GM19240 (cell line): ENCODE results near the gene ZNF285.
"Not testable (repeated sequence)": the region's sequence is repeated elsewhere in the genome, so short reads cannot be mapped to it uniquely, and the experiment has no call there.

Experiments used
- DNase-seq: peaks from one replicate; pipeline ENCODE4 v3.0.0; 2011; ENCODE audit warnings: low spot score; ENCODE audit not compliant: insufficient read length

The ZNF285 gene

DNA sequence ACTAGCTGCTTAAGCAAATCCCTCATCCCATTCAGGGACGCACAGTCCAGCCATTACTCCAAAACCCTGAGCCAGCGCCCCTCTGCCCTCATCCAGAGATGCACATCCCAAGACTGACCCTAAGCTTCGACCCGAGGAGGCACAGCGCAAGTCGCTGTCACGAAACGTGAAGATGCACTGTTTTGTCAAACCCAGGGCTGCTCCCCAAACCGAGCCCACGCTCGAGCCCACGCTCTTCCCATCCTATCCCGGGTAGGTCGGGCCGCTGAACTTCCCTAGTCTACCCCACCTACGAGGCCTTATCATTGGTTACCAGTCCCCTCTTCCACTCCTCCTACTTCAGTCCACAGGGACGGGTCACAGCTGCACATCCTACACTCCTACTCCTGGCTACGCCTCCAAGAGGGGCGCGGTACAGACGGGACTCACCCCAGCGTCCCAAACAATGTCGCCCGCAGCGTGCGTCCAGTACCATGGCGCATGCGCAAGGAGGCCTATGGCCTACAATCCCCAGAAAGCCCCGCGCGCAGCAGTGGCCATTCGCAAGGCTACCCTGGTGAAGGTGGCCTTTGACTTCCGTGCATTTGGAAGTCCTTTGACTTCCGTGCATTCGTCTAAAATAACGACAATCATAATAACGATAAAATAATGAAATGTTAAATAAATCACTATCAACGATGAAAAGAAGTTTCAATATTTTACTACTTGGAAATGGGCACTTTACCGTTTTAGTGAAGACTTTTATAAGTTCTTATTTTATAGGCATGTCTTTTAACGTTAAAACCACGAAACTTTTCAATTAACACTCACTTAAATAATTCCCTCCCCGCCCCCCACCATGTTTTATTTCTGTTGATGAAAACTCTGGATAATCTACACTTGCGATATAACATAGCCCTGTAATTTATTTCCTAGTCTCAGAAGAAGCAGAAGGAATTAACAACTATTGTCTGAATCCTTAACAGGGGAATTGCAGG lies at the start of gene ZNF285:
Gene ZNF285, minus strand, starts transcription at position 470 of the 977 bp plus-strand sequence. CDS start 4,395 bp downstream, outside the sequence.
- DNase-seq = peak; percentile 76

DNA sequence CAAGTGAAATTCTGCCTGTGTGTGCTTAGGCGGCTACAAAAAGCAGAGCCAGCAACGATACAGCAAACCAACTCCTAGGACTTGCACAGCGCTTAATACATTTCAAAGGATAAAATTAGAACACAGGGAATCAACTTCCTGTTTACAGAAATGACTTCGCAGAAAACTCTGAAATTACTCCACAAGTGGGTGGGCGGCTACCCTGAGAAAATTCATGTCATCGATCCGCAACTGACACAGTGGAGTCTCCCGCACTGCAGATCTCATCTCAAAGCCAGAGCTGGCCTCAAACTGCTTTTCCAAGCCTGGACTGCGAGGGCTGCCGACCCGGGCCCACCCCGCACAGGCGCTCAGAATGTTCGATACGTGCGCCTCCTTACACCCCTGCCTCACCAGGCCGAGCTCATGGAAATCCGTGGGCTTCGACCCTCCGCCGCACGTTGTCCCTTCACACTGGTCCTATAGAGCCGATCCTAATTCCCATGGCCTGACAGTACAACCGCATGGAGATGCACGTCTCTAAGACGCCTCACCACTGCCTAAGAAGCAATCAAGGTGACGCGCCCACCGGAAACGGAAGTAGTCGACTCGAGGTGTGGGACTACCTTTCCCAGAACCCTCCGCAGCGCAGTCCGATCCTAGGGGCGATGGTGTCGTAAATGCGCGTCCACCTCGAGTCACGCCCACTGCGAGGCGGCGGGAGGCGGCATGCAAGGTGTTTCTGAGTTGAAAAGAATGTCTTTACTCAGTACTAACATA lies 46.7 kb upstream of the ZNF285 start, which contains the start of gene ZNF229:
Gene ZNF229, minus strand, starts transcription at position 557 of the 759 bp plus-strand sequence. CDS start 5,625 bp downstream, outside the sequence.
- DNase-seq = peak; percentile 45

DNA sequence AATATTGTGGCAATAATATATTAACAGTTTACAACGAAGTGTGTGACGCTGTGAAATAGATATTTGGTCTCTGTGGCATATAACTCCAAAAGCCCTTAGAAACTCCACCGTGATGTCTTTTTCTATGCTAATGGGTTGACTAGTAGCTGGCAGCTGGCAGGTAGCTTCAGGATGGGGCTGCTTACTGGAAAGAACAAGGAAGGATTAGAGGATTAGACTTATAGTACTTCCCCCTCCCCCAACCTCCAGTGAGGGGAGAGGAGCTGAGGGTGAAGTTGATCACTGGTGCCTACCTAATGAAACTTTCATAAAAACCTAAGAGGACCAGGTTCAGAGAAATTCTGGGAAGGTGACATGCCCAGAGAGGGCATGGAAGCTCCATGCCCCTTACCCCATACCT lies 37.0 kb upstream of the ZNF285 start:
- DNase-seq = no peak

DNA sequence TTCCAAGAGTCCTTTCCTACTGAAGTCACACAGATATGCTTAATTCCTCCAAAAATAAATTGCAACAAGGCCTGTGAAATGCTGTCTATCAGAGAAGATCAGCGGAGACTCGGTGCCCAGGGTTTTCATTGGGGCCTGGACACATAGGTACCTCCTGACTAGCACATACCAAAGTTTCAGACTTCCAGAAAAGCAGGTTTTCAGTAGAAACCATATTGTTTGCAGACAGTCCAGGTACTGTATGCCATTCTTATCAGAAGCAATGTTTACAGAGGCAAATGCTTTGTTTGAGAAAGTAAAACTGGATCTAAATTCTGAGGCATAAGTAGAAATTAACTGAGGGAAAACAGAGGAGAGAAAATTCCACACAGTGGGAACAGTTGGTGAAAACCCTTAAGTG lies 34.0 kb upstream of the ZNF285 start:
- no peak for DNase-seq

DNA sequence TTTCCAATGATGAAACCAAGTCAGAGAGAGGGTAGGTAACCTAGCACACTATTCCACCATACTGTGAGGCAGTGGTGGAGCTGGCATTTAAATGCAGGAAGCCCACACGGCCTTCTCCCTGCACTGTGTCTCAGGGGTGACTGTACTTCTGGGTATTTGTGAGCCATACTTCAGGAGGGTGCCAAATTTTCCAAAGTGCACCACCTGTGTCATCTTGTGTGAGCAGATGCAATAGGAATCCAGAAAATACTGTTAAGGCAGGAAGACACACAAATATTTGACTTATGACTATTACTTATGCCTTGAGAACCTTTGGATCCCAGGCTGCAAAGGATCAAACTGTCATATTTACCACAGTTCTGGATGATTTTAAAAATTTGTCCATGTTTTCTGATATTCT lies 29.5 kb upstream of the ZNF285 start:
- DNase-seq = no peak

DNA sequence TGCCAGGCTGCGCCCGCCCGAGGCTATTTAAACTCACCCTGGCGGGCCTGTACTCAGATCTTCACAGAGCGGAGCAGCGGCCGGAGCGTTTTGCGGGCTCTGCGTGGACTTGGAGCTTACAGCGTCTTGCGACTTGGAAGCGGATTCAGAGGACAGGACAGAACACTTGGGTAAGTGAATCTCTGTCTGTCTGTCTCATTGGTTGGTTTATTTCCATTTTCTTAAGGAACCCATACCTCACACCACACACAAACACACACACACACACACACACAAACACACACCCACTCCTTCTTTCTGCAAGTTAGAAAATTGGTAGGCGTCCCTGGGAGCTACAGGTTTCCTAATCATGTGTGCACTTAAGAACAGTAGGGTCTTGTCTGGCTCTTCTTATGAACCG lies 14.1 kb upstream of the ZNF285 start:
- not testable (repeated sequence) for DNase-seq

DNA sequence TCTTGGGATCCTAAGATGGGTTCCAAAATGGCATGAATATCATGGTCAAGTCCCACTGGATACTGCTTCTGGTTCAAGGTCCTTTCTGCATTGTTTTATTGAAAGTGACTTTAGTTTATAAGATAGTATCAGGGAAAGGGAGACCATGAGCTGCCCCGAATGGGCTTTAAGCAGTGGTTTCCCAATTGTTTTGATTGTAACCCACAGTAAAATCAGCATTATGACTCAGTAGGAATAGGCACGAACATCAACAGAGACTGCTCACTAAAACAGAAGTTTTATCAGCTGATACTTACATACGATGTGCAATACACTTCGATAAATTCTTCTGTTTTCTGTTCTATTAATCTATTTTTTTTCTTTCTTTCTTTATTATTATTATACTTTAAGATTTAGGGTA lies 12.1 kb downstream of the ZNF285 start:
- not testable (repeated sequence) for DNase-seq

DNA sequence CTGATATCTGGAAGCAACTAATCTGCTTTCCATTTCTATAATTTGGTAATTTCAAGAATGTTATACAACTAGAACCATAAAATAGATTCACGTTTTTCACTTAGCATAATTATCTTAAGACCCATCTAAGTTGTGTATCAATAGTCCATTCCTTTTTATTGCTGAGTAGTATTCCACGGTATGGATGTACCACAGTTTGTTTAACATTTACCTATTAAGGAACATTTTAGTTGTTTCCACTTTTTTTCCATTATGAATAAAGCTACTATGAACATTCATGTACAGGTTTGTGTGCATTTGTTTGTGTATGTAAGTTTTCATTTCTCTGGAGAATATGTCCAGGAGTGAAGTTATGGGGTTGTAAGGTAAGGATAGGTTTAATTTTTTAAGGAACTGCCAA lies 26.6 kb downstream of the ZNF285 start:
- DNase-seq = no peak

DNA sequence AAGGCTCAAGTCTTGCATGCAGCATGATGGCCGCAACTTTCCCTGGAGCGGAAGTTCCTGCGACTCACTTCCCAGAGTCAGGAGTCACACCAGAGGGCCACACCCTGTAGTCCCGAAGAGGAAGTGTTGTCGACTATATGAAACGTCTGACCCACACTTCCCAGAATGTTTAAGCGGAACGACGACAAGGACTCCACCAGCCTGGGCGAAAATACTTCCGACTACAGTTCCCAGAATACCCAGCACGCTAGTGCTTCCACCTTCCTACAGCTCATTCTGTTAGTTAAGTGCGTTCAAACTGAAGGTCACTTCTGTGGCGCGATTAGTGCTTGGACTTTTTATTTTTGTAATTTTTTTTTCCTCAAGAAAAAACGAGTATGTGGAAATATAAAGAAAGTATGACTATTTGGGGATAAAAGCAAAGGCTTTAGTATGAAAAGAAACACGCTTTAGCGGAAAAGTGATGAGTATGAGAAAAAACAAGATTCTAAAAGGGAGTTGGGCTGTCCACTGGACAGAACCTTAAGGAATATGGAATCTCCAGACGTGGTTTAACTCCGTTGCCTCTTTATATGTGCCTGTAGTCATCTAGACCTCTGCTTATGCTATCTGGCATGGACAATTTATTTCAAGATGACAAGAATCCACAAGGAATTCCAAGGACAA lies 29.5 kb downstream of the ZNF285 start:
- no peak for DNase-seq

DNA sequence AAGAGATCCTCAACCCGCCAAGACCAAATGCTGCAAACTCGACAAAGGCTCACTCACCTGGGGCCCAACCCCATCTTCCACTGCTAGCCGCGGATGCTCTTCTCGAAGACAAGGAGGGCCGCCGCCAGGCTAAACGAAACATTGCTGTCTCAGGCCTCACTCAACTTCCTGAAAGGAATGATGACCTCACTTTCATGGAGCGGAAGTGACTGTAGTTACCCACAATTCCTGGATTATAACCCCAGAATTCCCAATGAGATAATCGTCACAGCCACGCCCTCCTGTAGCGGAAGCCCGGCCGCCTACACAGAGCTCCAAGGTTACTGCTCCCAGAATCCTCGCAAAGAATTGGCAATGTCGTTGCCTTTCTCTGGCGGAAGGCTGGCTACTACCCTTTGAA lies 34.4 kb downstream of the ZNF285 start:
- no peak for DNase-seq

DNA sequence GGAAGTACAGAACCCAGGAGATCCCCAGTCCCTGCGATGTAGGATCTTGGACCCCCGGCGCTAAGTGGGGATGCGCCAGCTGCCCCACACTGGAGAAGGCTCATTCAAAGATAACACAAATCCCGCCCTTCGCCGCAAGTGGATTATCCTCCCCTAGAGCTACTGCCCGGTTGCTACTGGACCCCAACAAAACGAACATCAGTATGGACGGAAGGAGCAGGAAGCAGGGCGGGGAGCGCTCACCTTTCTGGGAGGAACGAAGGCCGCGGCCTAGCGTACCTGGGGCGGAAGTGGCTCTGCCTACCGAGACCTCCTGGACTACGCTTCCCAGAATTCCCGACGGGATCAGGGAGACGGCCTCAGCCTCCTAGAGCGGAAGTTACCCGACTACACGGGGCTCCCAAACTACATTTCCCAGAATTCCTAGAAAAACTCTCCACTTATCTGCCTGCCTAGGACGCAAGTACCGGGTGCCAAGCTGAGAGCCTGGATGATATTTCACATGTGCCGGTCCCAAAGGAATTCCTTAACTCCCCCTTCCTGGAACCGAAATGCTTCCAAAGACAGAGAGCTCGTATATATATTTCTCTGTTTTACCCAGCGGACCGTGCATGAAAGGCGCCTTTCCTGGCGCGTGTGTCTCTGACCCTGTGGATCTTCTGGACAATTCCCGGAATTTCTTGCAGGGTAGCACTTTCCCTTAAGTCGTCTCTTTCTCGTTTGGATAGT lies 44.9 kb downstream of the ZNF285 start, which contains the start of gene ZNF112:
Gene ZNF112, minus strand, starts transcription at position 298 of the 729 bp plus-strand sequence. CDS start 16,141 bp downstream, outside the sequence.
- no peak for DNase-seq

DNA sequence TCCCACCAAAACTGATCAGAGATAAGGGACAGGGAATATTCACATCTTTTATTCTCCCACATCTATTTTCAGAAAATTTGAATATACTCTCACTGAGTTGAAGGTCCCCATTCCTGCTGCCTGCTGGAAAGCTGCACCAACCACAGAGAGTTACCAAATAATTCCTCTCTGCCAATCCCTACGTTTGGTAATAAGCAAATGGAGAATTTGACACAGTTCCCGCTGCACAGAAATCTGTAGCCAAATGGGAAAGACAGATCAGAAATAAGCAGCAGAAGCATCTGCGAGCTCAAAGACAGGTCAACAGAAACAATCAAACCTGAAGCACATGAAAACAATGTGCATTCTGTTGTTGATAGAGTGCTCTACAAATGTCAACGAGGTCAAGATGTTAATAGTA lies 54.9 kb downstream of the ZNF285 start:
- DNase-seq = no peak

DNA sequence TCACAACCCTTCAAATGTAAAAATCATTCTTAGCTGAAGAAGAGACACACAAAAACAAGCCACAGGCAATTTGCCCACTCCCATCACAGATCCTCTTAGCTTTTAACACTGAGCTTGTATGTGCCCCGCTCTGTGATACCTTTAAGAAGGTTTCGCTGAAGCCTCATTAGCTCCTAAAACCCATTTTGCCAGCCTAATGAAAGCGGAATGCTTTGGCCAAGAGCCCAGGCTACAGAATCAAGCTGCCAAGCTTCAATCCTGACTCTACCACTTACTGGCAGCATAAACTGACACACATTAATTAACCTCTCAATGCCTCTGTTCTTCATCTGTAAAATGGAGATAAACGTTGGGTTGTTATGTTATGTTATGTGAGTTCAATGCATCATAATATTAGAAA lies 55.4 kb downstream of the ZNF285 start:
- DNase-seq = no peak

DNA sequence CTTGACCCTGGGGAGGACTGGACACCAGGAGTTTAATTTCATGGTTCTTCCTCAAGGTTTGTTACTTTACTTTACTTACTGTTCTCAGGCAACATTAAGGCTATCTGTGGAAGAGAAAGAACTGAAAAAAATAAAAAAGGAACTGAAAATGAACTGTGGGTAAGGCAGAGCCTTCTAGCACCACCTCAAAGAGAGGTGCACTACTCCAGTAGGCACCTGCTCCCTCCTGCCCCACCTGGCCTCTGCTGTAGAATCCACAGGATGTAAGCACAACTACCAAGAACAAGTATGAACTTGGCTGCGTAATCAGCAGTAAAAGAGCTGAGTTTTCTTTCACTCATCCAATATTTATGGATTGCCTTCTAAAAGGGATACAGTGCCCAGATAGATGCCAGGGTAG lies 57.2 kb downstream of the ZNF285 start:
- no peak for DNase-seq

DNA sequence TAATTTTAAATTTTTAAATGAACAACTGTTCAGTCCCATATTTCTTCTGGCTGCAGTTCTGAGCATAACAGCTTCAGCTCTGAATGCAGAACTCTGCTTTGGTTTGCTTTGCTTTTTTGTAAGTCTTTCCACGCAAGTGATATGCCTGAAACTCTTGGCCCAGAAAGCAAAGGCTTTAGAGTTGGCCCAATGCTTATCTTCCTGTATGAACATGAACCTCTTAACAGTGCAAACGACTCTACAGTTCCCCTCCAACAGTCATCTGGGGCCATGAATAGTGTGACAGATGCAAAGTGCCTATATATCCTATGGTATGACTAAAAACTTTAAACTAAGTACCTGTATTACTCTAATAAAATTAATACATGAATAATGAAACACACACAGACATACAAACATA lies 59.6 kb downstream of the ZNF285 start:
- no peak for DNase-seq

DNA sequence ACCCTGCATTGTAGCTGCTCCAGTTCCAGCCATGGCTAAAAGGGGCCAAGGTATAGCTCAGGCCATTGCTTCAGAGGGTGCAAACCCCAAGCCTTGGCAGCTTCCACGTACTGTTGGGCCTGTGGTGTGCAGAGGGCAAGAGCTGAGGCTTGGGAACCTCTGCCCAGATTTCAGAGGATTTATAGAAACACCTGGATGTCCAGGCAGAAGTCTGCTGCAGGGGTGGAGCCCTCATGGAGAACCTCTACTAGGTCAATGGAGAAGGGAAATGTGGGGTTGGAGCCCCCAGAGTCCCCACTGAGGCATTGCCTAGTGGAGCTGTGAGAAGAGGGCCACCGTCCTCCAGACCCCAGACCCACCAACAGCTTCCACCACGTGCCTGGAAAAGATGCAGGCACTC lies 66.8 kb downstream of the ZNF285 start:
- not testable (repeated sequence) for DNase-seq
